Osteoblast (primary cell): ENCODE results near the gene PDGFD. TPM values are rescaled to one million over a fixed set of nuclear protein-coding genes. Genes with fewer than 3 reads are reported as not detected.

Source experiments
- DNase-seq: peaks from one replicate; pipeline ENCODE4 v3.0.0; 2011; ENCODE audit warnings: low spot score, mixed read lengths; ENCODE audit not compliant: insufficient read length; ENCODE audit errors: missing footprints
- H2AFZ ChIP-seq: 2 replicates; pipeline ENCODE4 v1.6.0; 2011; ENCODE audit warnings: mild to moderate bottlenecking, low read length
- H3K27ac ChIP-seq: 2 replicates; pipeline ENCODE4 v1.5.1; 2011; ENCODE audit warnings: mild to moderate bottlenecking, low read depth, low read length, moderate library complexity
- H3K27me3 ChIP-seq: 2 replicates; pipeline ENCODE4 v1.6.0; 2012; ENCODE audit warnings: mild to moderate bottlenecking, control low read depth, inconsistent platforms, low read length, moderate library complexity; ENCODE audit not compliant: insufficient read depth
- H3K36me3 ChIP-seq: 2 replicates; pipeline ENCODE4 v1.5.1; 2011; ENCODE audit warnings: mild to moderate bottlenecking, low read length, control low read depth, moderate library complexity; ENCODE audit not compliant: insufficient read depth
- H3K4me1 ChIP-seq: 2 replicates; pipeline ENCODE4 v1.5.1; 2011; ENCODE audit warnings: mild to moderate bottlenecking, low read length, control low read depth, moderate library complexity; ENCODE audit not compliant: insufficient read depth
- H3K4me2 ChIP-seq: 2 replicates; pipeline ENCODE4 v1.6.0; 2011; ENCODE audit warnings: mild to moderate bottlenecking, low read length; ENCODE audit not compliant: insufficient read depth
- H3K4me3 ChIP-seq: fragments of 200-600 bp; sonication (generic); 3 replicates; pipeline ENCODE4 v1.5.1; 2012; ENCODE audit warnings: mild to moderate bottlenecking, low read length, inconsistent platforms; ENCODE audit not compliant: insufficient read depth
- H3K79me2 ChIP-seq: 2 replicates; pipeline ENCODE4 v1.6.0; 2012; ENCODE audit warnings: mild to moderate bottlenecking, low read length, control low read depth, inconsistent platforms; ENCODE audit not compliant: insufficient read depth
- H3K9me3 ChIP-seq: 2 replicates; pipeline ENCODE4 v1.5.1; 2011; ENCODE audit warnings: low read depth, low read length, control low read depth
- H4K20me1 ChIP-seq: 2 replicates; pipeline ENCODE4 v1.6.0; 2012; ENCODE audit warnings: mild to moderate bottlenecking, low read length, control low read depth; ENCODE audit not compliant: insufficient read depth
- total RNA-seq: library from RNA; depleted of rRNA; stranded (reverse); fragments of >200 nt; gene quantifications from 2 replicates; pipeline ENCODE4 v1.2.3, GENCODE V29; 2012
- TF ChIP-seq, protein P1 (sequence below): IDR thresholded peaks from 2 replicates; pipeline ENCODE4 v1.5.1; 2011; ENCODE audit warnings: mild to moderate bottlenecking, low read depth, low read length, moderate library complexity; ENCODE audit errors: extremely low read depth

Gene PDGFD
- total RNA-seq, 1 donor, result 4.7 TPM

DNA sequence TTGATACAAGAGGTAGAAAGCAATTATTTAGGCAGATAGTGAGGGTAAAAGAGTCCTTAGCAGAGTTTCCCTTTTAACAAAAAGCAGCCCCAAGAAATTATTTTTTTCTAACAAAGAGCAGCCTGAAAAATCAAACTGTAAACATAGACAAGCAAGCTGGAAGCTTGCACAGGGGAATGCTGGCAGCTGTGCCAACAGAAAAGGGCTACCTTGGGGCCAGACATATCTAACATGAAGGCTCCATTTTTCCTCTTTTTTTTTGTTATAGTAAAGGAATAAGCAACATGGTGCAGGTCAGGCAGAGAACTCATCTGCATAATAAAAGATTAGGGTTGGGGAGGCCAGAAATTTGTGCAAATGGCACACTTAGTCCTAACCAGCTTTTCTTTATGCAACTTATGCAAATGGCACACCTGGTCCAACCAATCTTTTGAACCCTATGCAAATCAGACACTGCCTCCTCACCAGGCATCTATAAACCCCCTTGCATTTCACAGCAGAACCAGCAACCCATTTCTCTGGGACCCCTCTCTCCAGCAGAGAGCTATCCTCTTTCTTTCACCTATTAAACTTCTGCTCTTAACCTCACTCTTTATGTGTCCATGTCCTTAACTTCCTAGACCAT is 41.8 kb downstream of the PDGFD start:
- Histone ChIP-seq H3K79me2 (no peaks in the 10 kb centered on the region), H3K4me2 (no peak overlapping the region), H3K4me1 (no peaks in the 10 kb centered on the region), H3K36me3 (no peaks in the 10 kb centered on the region), H2AFZ (no peak overlapping the region), H3K4me3 (no peak overlapping the region), H4K20me1 (no peaks in the 10 kb centered on the region), H3K27ac (no peak overlapping the region), H3K27me3 (no peaks in the 10 kb centered on the region), H3K9me3 (no peaks in the 10 kb centered on the region)
- DNase-seq, result no peak
- TF ChIP-seq, protein P1, sequence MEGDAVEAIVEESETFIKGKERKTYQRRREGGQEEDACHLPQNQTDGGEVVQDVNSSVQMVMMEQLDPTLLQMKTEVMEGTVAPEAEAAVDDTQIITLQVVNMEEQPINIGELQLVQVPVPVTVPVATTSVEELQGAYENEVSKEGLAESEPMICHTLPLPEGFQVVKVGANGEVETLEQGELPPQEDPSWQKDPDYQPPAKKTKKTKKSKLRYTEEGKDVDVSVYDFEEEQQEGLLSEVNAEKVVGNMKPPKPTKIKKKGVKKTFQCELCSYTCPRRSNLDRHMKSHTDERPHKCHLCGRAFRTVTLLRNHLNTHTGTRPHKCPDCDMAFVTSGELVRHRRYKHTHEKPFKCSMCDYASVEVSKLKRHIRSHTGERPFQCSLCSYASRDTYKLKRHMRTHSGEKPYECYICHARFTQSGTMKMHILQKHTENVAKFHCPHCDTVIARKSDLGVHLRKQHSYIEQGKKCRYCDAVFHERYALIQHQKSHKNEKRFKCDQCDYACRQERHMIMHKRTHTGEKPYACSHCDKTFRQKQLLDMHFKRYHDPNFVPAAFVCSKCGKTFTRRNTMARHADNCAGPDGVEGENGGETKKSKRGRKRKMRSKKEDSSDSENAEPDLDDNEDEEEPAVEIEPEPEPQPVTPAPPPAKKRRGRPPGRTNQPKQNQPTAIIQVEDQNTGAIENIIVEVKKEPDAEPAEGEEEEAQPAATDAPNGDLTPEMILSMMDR, result no peak

DNA sequence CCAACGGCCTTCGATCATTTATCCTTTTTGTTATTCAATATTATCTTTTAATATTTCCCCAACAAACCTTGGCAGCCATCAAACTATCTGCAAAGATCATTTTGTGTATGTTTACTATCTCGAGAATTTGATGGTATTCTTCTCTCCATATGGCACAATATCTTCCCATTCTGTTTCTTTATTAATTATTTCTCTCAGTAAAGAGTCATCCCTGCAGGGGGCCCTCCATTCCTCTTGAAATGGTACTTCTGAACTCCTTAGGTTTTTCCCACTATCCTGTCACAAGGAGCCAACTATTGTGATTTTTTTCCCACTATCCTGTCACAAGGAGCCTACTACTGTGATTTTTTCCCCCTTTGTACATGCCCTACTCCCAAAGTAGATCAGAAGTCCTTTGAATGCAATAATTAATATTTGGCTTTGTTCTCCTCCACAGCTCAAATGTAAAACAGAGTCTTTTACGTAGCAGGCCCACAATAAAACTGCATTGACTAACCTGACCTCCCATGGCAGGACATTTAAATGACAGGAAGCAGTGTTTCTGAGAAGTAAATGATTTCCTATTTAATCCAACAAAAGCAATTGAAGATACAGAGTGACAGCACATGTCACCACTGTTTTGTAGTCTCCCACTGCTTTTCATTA is 43.3 kb downstream of the PDGFD start:
- H3K79me2 ChIP-seq, result no peaks in the 10 kb centered on the region
- TF ChIP-seq, protein P1, result no peak
- no peak overlapping the region for H3K4me3 ChIP-seq
- H3K4me1 ChIP-seq, result no peaks in the 10 kb centered on the region
- no peaks in the 10 kb centered on the region for H3K9me3 ChIP-seq
- no peak overlapping the region for H2AFZ ChIP-seq
- no peak for DNase-seq
- H4K20me1 ChIP-seq, result no peaks in the 10 kb centered on the region
- no peak overlapping the region for H3K4me2 ChIP-seq
- no peaks in the 10 kb centered on the region for H3K36me3 ChIP-seq
- no peaks in the 10 kb centered on the region for H3K27me3 ChIP-seq
- H3K27ac ChIP-seq, result no peak overlapping the region

DNA sequence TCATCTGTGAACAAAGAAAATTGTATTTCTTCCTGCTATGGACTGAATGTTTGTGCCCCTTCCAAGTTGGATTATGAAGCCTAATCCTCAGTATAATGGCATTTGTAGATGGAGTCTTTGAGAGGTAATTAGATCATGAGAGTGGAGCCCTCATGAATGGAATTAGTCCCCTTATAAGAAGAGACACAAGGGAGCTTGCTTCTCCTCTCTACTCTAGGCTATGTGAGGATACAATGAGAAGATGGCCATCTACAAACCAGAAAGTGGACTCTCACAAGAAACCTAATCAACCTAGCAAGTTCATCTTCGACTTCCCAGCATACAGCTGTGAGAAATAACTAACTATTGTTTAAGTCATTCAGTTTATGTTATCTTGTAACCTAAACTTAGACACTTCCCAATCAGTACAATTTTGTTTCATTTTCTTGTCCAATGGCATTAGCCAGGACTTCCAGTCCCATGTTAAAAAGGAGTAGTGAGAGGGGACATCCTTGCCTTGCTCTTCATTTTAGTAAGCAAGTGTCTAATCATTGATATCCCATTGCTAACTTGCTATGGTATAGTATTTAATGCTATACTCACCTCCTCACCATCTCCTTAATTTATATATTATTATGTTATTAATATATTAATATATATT is 45.7 kb downstream of the PDGFD start:
- no peak overlapping the region for H3K4me3 ChIP-seq
- H3K9me3 ChIP-seq, result no peaks in the 10 kb centered on the region
- H3K4me2 ChIP-seq, result no peak overlapping the region
- no peak overlapping the region for H2AFZ ChIP-seq
- no peaks in the 10 kb centered on the region for H3K36me3 ChIP-seq
- TF ChIP-seq, protein P1, result no peak
- no peak for DNase-seq
- H3K4me1 ChIP-seq, result no peaks in the 10 kb centered on the region
- H4K20me1 ChIP-seq, result no peaks in the 10 kb centered on the region
- H3K27me3 ChIP-seq, result no peaks in the 10 kb centered on the region
- H3K27ac ChIP-seq, result no peak overlapping the region
- no peaks in the 10 kb centered on the region for H3K79me2 ChIP-seq

DNA sequence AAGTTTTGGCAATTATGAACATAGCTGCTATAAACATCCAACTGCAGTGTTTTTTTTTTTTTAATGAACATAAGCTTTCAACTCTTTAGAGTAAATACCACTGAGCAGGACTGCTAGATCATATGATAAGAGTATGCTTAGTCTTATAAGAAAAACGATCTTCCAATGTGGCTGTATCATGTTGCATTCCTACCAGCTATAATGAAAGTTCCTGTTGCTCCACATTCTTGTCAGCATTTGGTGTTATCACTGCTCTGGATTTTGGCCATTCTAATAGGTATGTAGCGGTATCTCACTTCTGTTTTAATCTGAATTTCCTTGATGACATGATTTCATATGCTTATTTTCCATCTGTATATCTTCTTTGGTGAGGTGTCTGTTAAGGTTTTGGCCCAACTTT is 50.4 kb downstream of the PDGFD start:
- no peaks in the 10 kb centered on the region for H3K4me1 ChIP-seq
- H3K36me3 ChIP-seq, result no peaks in the 10 kb centered on the region
- no peak overlapping the region for H3K4me2 ChIP-seq
- H3K4me3 ChIP-seq, result no peak overlapping the region
- H3K79me2 ChIP-seq, result no peaks in the 10 kb centered on the region
- no peaks in the 10 kb centered on the region for H3K9me3 ChIP-seq
- no peak overlapping the region for H2AFZ ChIP-seq
- H3K27ac ChIP-seq, result no peak overlapping the region
- no peaks in the 10 kb centered on the region for H3K27me3 ChIP-seq
- TF ChIP-seq, protein P1, result no peak
- no peak for DNase-seq
- H4K20me1 ChIP-seq, result no peaks in the 10 kb centered on the region
